Measurements from ENCODE around the gene ZBED3.
"Not testable (repeated sequence)": the region's sequence is repeated elsewhere in the genome, so short reads cannot be mapped to it uniquely, and the experiment has no call there.

Gene ZBED3

DNA sequence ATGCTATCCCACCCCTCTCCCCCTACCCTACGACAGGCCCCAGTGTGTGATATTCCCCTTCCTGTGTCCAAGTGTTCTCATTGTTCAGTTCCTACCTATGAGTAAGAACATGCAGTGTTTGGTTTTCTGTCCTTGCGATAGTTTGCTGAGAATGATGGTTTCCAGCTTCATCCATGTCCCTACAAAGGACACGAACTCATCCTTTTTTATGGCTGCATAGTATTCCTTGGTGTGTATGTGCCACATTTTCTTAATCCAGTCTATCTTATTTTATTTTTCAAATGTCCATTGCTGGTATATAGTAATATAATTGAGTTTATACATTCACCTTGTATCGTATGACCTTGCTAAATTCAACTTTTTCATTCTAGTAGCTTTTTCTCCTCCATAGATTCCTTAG is 19.9 kb upstream of the ZBED3 start:
- not testable (repeated sequence) for H3K9ac ChIP-seq (ENCODE audit: low read depth in 1 of 2, low read length in 2 of 2); H3K36me3 ChIP-seq (ENCODE audit: control insufficient read depth in 1 of 2, insufficient read depth in 2 of 2, low read length in 2 of 2); H3K4me1 ChIP-seq (ENCODE audit: control insufficient read depth in 1 of 2, insufficient read depth in 2 of 2, low read length in 2 of 2); H3K9me3 ChIP-seq (ENCODE audit: control insufficient read depth in 1 of 2, low read length in 2 of 2); H3K27me3 ChIP-seq (ENCODE audit: control insufficient read depth in 1 of 2, insufficient read depth in 2 of 2, low read length in 2 of 2); H3K4me3 ChIP-seq (ENCODE audit: low read depth in 1 of 2, low read length in 2 of 2); H3K27ac ChIP-seq (ENCODE audit: low read depth, low read length)

DNA sequence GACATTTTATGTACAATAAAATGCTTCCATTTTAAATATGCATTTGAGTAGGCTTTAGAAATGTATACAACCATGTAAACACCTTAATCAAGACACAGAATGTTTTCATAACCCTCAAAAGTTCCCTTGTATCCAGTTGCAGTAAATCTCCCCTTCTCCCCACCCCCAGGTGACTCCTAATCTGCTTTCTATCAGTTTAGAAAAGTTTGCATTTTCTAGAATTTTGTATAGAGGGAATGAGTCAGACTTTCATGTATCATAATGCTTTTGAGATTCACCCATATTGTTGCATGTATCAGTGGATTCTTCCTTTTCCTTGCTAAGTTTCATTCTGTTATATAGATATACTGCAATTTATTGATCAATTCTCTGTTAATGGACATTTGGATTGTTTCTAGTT is 17.7 kb upstream of the ZBED3 start:
- H3K9me3 ChIP-seq (ENCODE audit: control insufficient read depth in 1 of 2, low read length in 2 of 2) = no peaks in the 10 kb centered on the region
- H3K4me1 ChIP-seq (ENCODE audit: control insufficient read depth in 1 of 2, insufficient read depth in 2 of 2, low read length in 2 of 2) = no peaks in the 10 kb centered on the region
- no peaks in the 10 kb centered on the region for H3K36me3 ChIP-seq (ENCODE audit: control insufficient read depth in 1 of 2, insufficient read depth in 2 of 2, low read length in 2 of 2)
- no peak overlapping the region for H3K27ac ChIP-seq (ENCODE audit: low read depth, low read length)
- no peak overlapping the region for H3K4me3 ChIP-seq (ENCODE audit: low read depth in 1 of 2, low read length in 2 of 2)
- H3K27me3 ChIP-seq (ENCODE audit: control insufficient read depth in 1 of 2, insufficient read depth in 2 of 2, low read length in 2 of 2) = no peaks in the 10 kb centered on the region
- no peak overlapping the region for H3K9ac ChIP-seq (ENCODE audit: low read depth in 1 of 2, low read length in 2 of 2)

DNA sequence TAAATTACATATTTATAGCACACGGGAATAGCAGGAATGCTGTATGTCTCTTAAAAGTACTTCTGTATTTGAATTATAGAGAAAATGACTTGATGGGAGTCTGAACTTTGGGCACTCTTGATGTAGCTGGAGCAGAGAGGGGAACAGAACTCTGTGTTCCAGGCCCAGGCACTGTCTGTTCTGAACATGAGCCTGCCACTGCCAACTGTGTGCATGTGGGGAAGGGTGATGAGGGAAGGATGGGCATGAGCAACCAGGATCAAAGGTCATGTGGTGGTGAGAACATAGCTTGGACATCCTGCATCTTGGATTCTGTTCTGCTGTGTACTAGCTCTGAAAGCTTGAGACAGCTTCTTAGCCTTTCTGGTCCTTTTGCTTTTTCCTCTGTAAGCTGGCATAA is 16.4 kb upstream of the ZBED3 start:
- no peak overlapping the region for H3K27ac ChIP-seq (ENCODE audit: low read depth, low read length)
- H3K4me1 ChIP-seq (ENCODE audit: control insufficient read depth in 1 of 2, insufficient read depth in 2 of 2, low read length in 2 of 2) = no peaks in the 10 kb centered on the region
- no peaks in the 10 kb centered on the region for H3K27me3 ChIP-seq (ENCODE audit: control insufficient read depth in 1 of 2, insufficient read depth in 2 of 2, low read length in 2 of 2)
- H3K4me3 ChIP-seq (ENCODE audit: low read depth in 1 of 2, low read length in 2 of 2) = no peak overlapping the region
- H3K9me3 ChIP-seq (ENCODE audit: control insufficient read depth in 1 of 2, low read length in 2 of 2) = no peaks in the 10 kb centered on the region
- H3K9ac ChIP-seq (ENCODE audit: low read depth in 1 of 2, low read length in 2 of 2) = no peak overlapping the region
- no peaks in the 10 kb centered on the region for H3K36me3 ChIP-seq (ENCODE audit: control insufficient read depth in 1 of 2, insufficient read depth in 2 of 2, low read length in 2 of 2)

DNA sequence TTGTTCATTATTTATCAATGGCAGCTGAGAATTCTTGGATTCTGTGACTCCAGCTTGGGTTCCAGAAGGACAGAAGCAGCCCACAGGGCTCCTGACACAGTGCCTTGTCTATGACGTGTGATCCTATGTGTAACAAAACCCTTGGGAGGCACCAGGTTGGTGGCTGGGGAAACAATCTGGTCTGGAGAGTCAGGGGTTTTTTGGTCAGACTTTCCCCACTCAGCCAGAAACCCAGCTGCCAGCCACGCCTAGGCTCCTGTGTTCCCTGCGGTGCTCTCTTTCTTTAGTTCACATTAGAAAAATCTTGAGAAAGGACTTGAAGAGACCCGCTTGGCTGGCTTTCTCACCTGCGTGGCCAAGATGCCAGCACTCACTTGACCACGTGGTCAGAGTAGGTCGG is 15.5 kb upstream of the ZBED3 start:
- H3K27ac ChIP-seq (ENCODE audit: low read depth, low read length) = no peak overlapping the region
- no peaks in the 10 kb centered on the region for H3K4me1 ChIP-seq (ENCODE audit: control insufficient read depth in 1 of 2, insufficient read depth in 2 of 2, low read length in 2 of 2)
- no peaks in the 10 kb centered on the region for H3K36me3 ChIP-seq (ENCODE audit: control insufficient read depth in 1 of 2, insufficient read depth in 2 of 2, low read length in 2 of 2)
- H3K9me3 ChIP-seq (ENCODE audit: control insufficient read depth in 1 of 2, low read length in 2 of 2) = no peaks in the 10 kb centered on the region
- H3K27me3 ChIP-seq (ENCODE audit: control insufficient read depth in 1 of 2, insufficient read depth in 2 of 2, low read length in 2 of 2) = no peaks in the 10 kb centered on the region
- H3K4me3 ChIP-seq (ENCODE audit: low read depth in 1 of 2, low read length in 2 of 2) = no peak overlapping the region
- no peak overlapping the region for H3K9ac ChIP-seq (ENCODE audit: low read depth in 1 of 2, low read length in 2 of 2)

DNA sequence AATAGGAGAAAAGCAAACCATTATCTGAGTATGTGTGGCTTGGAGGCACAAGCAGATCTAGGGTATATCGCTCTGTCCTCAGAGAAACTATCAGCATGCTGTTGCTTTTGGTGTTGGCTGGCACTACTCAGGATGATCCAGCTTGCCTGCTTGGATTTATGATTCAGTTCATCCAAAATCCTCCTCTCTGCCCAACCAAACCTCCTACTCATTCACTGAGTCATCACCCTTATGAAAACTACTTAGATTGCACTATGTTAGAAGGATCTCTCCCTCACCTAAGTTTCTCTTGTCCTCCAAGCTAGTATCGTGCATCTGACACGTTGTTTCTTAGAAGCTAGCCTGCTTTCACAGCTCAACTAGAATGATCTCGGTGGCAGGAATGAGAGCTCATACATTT is 14.2 kb upstream of the ZBED3 start:
- H3K9ac ChIP-seq (ENCODE audit: low read depth in 1 of 2, low read length in 2 of 2) = no peak overlapping the region
- no peak overlapping the region for H3K27ac ChIP-seq (ENCODE audit: low read depth, low read length)
- no peaks in the 10 kb centered on the region for H3K36me3 ChIP-seq (ENCODE audit: control insufficient read depth in 1 of 2, insufficient read depth in 2 of 2, low read length in 2 of 2)
- H3K4me1 ChIP-seq (ENCODE audit: control insufficient read depth in 1 of 2, insufficient read depth in 2 of 2, low read length in 2 of 2) = no peaks in the 10 kb centered on the region
- H3K9me3 ChIP-seq (ENCODE audit: control insufficient read depth in 1 of 2, low read length in 2 of 2) = no peaks in the 10 kb centered on the region
- H3K27me3 ChIP-seq (ENCODE audit: control insufficient read depth in 1 of 2, insufficient read depth in 2 of 2, low read length in 2 of 2) = no peaks in the 10 kb centered on the region
- H3K4me3 ChIP-seq (ENCODE audit: low read depth in 1 of 2, low read length in 2 of 2) = no peak overlapping the region

DNA sequence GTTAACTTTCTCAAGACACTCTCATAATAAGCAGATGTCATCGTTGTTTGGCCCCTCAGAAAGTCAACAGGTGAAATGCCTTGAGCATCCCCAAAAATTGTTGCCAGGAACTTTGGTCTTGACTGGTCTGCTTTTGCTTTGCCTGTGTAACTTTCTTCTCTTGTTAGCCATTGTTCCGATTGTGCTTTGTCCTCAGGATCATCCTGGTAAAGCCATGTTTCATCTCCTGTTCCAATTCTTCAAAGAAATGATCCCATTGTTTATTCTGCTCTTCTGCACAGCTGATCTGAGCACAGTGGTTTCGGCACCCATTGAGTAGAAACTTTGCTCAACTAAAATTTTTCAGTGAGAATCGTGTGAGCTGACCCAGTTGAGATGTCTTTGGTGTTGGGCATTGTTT is 8.1 kb upstream of the ZBED3 start:
- H3K4me1 ChIP-seq (ENCODE audit: control insufficient read depth in 1 of 2, insufficient read depth in 2 of 2, low read length in 2 of 2) = no peaks in the 10 kb centered on the region
- H3K4me3 ChIP-seq (ENCODE audit: low read depth in 1 of 2, low read length in 2 of 2) = no peak overlapping the region

DNA sequence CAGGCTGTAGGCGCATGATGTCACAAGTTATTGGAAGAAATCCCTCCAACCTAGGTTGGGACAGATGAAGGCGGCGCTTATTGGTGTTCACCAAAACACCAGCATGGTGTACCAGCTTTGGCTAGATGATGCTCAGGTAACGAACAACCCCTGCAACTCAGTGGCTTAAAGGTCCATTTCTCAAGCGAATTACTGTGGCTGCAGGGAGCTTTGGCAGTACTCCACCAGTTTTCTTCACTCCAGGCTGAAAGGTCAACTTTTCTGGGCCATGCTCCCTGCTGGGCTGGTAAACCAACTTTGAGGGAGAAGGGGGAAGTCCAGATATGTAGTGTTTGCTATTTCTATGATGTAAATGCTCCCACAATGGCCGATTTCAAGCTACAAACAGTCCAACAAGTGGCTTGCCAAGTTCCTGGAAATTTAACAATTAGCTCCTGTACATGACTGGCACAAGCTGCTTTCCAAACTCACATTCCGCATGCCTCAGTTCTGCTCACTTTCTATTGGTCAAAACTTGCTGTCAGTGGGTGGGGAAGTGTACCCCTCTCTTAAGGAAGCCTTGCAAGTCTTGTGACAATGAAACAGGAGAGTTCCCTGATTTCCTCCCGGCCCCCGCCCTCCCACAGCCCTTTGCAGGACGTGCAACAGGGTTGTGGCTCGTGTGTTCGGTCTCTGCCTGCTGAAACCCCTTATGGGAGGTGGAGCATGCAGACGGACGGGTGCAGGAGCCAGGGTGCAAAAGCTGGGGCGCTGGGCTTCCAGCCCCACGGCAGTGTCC is 588 bp upstream of the ZBED3 start:
- H3K27ac ChIP-seq (ENCODE audit: low read depth, low read length) = peak overlapping the region; percentile 85
- H3K27me3 ChIP-seq (ENCODE audit: control insufficient read depth in 1 of 2, insufficient read depth in 2 of 2, low read length in 2 of 2) = no peaks in the 10 kb centered on the region
- peaks cover 10 to 11% of the 10 kb centered on the region in 2 donors for H3K4me1 ChIP-seq (ENCODE audit: control insufficient read depth in 1 of 2, insufficient read depth in 2 of 2, low read length in 2 of 2)
- H3K9me3 ChIP-seq (ENCODE audit: control insufficient read depth in 1 of 2, low read length in 2 of 2) = no peaks in the 10 kb centered on the region
- peak overlapping the region; percentile 79 to 90 for H3K4me3 ChIP-seq (ENCODE audit: low read depth in 1 of 2, low read length in 2 of 2)
- peak overlapping the region; percentile 74 to 88 for H3K9ac ChIP-seq (ENCODE audit: low read depth in 1 of 2, low read length in 2 of 2)
- H3K36me3 ChIP-seq (ENCODE audit: control insufficient read depth in 1 of 2, insufficient read depth in 2 of 2, low read length in 2 of 2) = no peaks in the 10 kb centered on the region

More for the DNA sequence above, 8.1 kb upstream of the ZBED3 start:
- Histone ChIP-seq H3K27ac (ENCODE audit: low read depth, low read length) (no peak overlapping the region), H3K9me3 (ENCODE audit: control insufficient read depth in 1 of 2, low read length in 2 of 2) (no peaks in the 10 kb centered on the region), H3K9ac (ENCODE audit: low read depth in 1 of 2, low read length in 2 of 2) (no peak overlapping the region), H3K27me3 (ENCODE audit: control insufficient read depth in 1 of 2, insufficient read depth in 2 of 2, low read length in 2 of 2) (no peaks in the 10 kb centered on the region), H3K36me3 (ENCODE audit: control insufficient read depth in 1 of 2, insufficient read depth in 2 of 2, low read length in 2 of 2) (no peaks in the 10 kb centered on the region)

DNA sequence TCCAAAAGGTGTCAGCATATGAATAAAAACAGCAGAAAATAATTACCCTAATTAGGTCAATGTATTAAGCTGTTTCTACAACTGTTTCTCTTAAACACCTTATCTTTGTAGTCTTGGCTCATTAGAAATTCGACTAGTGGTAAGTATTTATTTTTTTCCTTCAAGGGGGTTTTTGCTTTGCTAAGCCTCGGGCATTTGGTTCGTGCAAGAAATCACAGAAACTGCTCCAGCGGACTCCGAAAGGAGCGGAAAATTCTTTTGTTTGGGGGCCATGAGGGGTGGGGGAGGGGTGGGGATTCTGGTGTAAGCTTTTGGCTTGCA is 757 bp downstream of the ZBED3 start:
- Histone ChIP-seq H3K9me3 (ENCODE audit: control insufficient read depth in 1 of 2, low read length in 2 of 2) (no peaks in the 10 kb centered on the region), H3K4me1 (ENCODE audit: control insufficient read depth in 1 of 2, insufficient read depth in 2 of 2, low read length in 2 of 2) (peaks cover 10 to 11% of the 10 kb centered on the region in 2 donors), H3K9ac (ENCODE audit: low read depth in 1 of 2, low read length in 2 of 2) (peak overlapping the region; percentile 35 to 88), H3K4me3 (ENCODE audit: low read depth in 1 of 2, low read length in 2 of 2) (peak overlapping the region; percentile 79 to 90), H3K27me3 (ENCODE audit: control insufficient read depth in 1 of 2, insufficient read depth in 2 of 2, low read length in 2 of 2) (no peaks in the 10 kb centered on the region), H3K27ac (ENCODE audit: low read depth, low read length) (no peak overlapping the region), H3K36me3 (ENCODE audit: control insufficient read depth in 1 of 2, insufficient read depth in 2 of 2, low read length in 2 of 2) (no peaks in the 10 kb centered on the region)

DNA sequence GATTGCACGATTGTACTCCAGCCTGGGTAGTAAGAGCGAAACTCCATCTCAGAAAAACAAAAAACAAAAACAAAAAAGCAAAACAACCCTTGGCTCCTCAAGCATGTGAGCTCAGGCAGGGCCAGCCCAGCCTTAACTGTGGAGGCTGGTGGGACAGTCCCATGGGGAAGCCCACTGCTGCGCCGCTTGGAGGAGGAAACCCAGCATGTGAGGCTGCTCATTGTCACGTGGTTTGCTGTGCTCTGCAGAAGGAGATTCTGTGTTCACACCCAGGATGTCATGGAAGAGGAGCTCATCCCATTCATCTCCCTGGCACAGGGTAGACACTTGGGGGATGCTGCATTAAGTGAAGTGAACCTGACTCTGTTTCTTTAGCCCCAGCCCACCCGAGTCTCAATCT is 4.0 kb downstream of the ZBED3 start:
- Histone ChIP-seq H3K27ac (ENCODE audit: low read depth, low read length) (no peak overlapping the region), H3K9ac (ENCODE audit: low read depth in 1 of 2, low read length in 2 of 2) (no peak overlapping the region), H3K4me1 (ENCODE audit: control insufficient read depth in 1 of 2, insufficient read depth in 2 of 2, low read length in 2 of 2) (peaks cover 9 to 10% of the 10 kb centered on the region in 2 donors), H3K9me3 (ENCODE audit: control insufficient read depth in 1 of 2, low read length in 2 of 2) (no peaks in the 10 kb centered on the region), H3K4me3 (ENCODE audit: low read depth in 1 of 2, low read length in 2 of 2) (no peak overlapping the region), H3K36me3 (ENCODE audit: control insufficient read depth in 1 of 2, insufficient read depth in 2 of 2, low read length in 2 of 2) (peaks cover 0 to 6% of the 10 kb centered on the region in 2 donors), H3K27me3 (ENCODE audit: control insufficient read depth in 1 of 2, insufficient read depth in 2 of 2, low read length in 2 of 2) (no peaks in the 10 kb centered on the region)

DNA sequence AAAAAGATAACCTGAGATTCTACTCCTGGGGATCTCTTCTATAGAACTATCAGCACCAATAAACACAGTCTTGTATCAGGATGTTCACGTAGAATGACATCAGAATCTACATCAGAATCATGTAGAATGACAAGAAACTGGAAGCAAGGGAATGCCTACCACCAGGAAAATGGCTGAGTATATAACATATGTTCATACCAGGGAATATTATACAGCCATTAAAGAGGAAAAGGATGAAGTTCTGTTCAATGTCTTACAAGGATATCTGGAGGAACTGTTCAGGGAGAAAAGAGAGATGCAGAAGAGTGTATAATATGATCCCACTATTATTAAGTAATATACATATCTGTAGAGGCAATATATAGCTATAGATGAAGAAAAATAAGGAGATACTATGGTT is 4.8 kb downstream of the ZBED3 start:
- Histone ChIP-seq H3K36me3 (ENCODE audit: control insufficient read depth in 1 of 2, insufficient read depth in 2 of 2, low read length in 2 of 2) (peaks cover 0 to 6% of the 10 kb centered on the region in 2 donors), H3K4me3 (ENCODE audit: low read depth in 1 of 2, low read length in 2 of 2) (no peak overlapping the region), H3K9me3 (ENCODE audit: control insufficient read depth in 1 of 2, low read length in 2 of 2) (no peaks in the 10 kb centered on the region), H3K27ac (ENCODE audit: low read depth, low read length) (no peak overlapping the region), H3K27me3 (ENCODE audit: control insufficient read depth in 1 of 2, insufficient read depth in 2 of 2, low read length in 2 of 2) (no peaks in the 10 kb centered on the region), H3K4me1 (ENCODE audit: control insufficient read depth in 1 of 2, insufficient read depth in 2 of 2, low read length in 2 of 2) (peaks cover under 1 to 1% of the 10 kb centered on the region in 2 donors), H3K9ac (ENCODE audit: low read depth in 1 of 2, low read length in 2 of 2) (no peak overlapping the region)

DNA sequence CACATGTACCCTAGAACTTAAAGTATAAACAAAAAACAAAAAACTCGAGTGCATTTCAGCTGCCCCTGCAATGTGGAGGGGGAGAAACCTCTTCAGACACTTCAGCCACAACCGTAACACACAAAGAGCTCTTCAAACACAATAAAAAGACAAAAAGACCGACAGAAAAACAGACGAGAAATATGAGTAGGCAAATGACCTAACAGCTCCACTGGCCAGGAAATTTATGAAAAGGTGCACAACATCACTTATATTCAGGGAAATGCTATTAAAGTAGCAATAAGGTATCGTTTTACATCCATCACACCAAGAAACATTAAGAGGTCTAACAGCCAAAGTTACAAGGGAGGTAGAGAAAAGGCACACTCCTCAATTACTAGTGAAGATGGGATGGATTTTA is 6.2 kb downstream of the ZBED3 start:
- Histone ChIP-seq H3K9ac (ENCODE audit: low read depth in 1 of 2, low read length in 2 of 2) (no peak overlapping the region), H3K27ac (ENCODE audit: low read depth, low read length) (no peak overlapping the region), H3K36me3 (ENCODE audit: control insufficient read depth in 1 of 2, insufficient read depth in 2 of 2, low read length in 2 of 2) (peaks cover 0 to 10% of the 10 kb centered on the region in 2 donors), H3K27me3 (ENCODE audit: control insufficient read depth in 1 of 2, insufficient read depth in 2 of 2, low read length in 2 of 2) (no peaks in the 10 kb centered on the region), H3K9me3 (ENCODE audit: control insufficient read depth in 1 of 2, low read length in 2 of 2) (no peaks in the 10 kb centered on the region), H3K4me3 (ENCODE audit: low read depth in 1 of 2, low read length in 2 of 2) (no peak overlapping the region), H3K4me1 (ENCODE audit: control insufficient read depth in 1 of 2, insufficient read depth in 2 of 2, low read length in 2 of 2) (no peaks in the 10 kb centered on the region)
